Neural progenitor cell (in vitro differentiated cells): Measurements from ENCODE around the gene MYH6.

Experiments used
- EZH2 ChIP-seq: fragments of 200-600 bp; sonication (generic); IDR thresholded peaks from 2 replicates; pipeline ENCODE4 v1.6.1; 2017; ENCODE audit warnings: antibody characterized with exemption, mild to moderate bottlenecking, moderate library complexity
- EZH2phosphoT487 ChIP-seq: fragments of 200-600 bp; sonication (generic); IDR thresholded peaks from 2 replicates; pipeline ENCODE4 v1.6.1; 2017; ENCODE audit warnings: antibody characterized with exemption
- TF ChIP-seq, protein P1 (sequence below): fragments of 200-600 bp; sonication (generic); IDR thresholded peaks from 2 replicates; pipeline ENCODE4 v1.5.1; 2017; ENCODE audit warnings: antibody characterized with exemption, mild to moderate bottlenecking

DNA sequence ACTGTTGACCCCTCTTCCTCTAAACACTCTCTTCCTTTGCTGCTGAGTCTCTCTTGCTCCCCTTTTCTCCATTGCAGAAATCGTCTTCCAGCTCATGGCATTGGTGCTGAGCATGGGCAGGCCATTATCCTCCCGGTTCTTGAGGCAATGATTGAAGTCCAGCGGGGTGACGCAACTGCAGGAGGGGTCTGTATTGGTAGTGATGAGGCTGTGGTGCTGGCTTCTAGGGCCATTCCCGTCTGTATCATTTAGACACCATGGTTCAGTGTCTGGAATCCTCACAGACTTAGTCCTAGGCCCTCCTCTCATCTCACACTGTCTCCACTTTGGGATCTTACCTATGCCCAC lies 54.7 kb downstream of the MYH6 start:
- TF ChIP-seq, protein P1, sequence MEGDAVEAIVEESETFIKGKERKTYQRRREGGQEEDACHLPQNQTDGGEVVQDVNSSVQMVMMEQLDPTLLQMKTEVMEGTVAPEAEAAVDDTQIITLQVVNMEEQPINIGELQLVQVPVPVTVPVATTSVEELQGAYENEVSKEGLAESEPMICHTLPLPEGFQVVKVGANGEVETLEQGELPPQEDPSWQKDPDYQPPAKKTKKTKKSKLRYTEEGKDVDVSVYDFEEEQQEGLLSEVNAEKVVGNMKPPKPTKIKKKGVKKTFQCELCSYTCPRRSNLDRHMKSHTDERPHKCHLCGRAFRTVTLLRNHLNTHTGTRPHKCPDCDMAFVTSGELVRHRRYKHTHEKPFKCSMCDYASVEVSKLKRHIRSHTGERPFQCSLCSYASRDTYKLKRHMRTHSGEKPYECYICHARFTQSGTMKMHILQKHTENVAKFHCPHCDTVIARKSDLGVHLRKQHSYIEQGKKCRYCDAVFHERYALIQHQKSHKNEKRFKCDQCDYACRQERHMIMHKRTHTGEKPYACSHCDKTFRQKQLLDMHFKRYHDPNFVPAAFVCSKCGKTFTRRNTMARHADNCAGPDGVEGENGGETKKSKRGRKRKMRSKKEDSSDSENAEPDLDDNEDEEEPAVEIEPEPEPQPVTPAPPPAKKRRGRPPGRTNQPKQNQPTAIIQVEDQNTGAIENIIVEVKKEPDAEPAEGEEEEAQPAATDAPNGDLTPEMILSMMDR: no peak
- TF ChIP-seq EZH2phosphoT487 (no peak), EZH2 (no peak)
